GM12874 (cell line): ENCODE data around the gene AGO3.

Source experiments
- TF ChIP-seq, protein P1 (sequence below): IDR thresholded peaks from 2 replicates; pipeline ENCODE4 v1.5.1; 2011; ENCODE audit warnings: low read depth, mild to moderate bottlenecking, control low read depth, low read length, moderate library complexity; ENCODE audit not compliant: insufficient read depth

AGO3 gene

DNA sequence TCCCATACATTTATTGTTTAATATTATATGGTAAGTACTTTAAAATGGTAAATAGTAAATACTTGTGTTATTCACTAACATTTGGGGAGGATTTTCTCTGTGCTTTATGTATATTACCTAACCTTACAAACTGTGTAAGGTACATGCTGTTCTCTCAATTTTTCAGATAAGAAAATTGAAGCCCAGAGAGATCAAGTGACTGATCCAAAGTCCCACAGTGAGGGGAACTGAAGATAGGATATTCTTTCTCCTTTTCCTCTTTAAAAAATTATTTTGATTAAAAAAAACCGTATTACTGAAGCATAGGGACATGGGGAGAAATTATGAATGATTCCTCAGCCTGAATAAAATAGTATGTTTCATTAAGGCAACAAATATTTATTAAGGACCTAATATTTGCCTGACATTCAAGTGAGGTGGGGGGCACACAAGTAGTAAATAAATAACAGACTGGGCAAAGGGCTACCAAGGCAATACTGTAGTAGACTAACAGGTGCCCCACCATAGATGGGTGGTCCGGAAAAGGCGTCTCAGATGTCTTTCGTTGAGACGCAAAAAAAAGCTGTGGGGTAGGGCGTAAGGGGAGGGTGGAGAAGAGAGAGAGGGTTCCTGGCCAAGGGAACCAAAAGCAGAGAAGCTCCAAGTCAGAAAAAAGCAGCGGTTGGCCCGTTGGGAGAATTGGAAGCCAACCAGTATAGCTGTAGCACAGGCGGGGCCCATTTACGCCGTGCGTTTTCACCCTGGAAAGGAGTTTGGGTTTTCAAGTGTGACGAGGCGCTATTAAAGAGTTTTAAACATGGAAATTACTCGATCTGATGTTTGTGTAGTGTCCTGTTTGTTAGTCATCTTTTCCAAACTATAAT is 944 bp upstream of the AGO3 start:
- TF ChIP-seq, protein P1, sequence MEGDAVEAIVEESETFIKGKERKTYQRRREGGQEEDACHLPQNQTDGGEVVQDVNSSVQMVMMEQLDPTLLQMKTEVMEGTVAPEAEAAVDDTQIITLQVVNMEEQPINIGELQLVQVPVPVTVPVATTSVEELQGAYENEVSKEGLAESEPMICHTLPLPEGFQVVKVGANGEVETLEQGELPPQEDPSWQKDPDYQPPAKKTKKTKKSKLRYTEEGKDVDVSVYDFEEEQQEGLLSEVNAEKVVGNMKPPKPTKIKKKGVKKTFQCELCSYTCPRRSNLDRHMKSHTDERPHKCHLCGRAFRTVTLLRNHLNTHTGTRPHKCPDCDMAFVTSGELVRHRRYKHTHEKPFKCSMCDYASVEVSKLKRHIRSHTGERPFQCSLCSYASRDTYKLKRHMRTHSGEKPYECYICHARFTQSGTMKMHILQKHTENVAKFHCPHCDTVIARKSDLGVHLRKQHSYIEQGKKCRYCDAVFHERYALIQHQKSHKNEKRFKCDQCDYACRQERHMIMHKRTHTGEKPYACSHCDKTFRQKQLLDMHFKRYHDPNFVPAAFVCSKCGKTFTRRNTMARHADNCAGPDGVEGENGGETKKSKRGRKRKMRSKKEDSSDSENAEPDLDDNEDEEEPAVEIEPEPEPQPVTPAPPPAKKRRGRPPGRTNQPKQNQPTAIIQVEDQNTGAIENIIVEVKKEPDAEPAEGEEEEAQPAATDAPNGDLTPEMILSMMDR: no peak

DNA sequence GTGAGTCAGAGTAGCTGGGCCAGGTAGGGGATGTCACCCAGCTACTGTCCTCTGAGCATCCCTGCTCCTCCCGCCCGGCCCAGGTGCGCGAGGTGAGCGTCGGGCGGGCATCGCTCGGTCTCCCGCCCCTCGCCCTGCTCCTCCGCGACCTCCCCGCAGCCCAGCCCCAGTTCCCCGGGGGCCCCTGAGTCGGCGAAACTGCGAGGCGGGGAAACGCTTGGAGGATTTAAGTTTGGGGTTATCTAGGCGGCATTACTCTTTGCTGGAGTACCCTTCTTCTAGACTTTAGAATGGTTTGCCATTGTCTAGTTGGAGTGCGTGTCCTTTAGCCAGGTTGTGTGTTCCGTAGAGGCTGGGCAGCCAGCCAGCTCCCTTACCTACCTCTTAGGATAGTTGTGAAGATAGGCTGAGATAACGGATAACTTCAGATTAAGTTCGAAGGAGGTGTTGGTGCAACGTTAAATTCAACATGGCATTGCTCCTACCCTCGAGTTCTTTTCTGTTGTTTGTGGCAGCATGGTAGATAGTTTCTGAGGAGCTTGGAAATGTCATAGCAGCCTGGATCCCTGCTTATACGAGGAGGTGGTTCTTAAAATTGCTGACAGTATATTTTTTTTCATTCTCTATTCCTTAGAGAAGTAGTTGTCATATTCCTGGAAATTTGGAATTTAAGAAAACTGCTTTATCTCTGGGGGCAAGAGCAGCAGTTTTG is 697 bp downstream of the AGO3 start:
- TF ChIP-seq, protein P1: no peak

DNA sequence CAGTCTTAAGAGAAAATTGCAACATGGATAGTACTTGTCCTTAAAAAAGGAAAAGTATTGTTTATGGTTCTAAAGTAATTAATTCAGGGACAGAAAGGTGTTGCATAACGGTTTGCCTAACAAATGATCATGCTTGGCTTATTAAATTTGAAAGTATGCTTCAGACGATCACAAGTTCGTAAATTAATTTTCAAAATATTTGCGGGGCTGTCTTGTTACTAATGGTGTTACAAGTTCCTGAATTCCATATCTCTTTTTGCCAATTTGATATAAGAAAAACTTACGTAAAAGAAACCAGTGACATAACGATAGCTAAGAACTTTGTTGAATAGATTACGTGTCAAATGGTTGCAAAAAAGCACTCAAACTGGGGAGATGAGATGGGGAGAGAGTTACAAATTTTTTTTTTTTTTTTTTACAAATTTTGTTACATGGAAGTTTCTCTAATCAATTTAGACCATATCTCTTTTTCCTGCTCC is 1.3 kb downstream of the AGO3 start:
- TF ChIP-seq, protein P1: no peak

DNA sequence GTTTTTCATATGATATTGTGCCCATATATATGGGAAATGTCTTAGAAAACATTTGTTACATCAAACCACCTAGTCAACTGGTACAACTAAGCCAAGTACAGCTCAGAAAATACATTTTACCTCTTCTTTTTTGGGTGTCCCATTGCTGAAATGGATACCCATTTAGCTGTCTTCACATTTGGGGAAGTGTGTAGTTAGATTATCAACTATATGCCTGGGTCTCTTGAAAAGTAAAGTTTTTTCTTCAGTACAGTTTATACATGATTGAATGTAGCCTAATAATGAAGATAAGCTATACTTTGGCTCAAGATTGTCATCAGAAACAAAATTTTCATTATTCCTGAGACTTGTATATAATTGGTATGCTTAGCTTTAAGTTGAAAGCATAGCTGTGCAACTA is 2.0 kb downstream of the AGO3 start:
- TF ChIP-seq, protein P1: no peak

DNA sequence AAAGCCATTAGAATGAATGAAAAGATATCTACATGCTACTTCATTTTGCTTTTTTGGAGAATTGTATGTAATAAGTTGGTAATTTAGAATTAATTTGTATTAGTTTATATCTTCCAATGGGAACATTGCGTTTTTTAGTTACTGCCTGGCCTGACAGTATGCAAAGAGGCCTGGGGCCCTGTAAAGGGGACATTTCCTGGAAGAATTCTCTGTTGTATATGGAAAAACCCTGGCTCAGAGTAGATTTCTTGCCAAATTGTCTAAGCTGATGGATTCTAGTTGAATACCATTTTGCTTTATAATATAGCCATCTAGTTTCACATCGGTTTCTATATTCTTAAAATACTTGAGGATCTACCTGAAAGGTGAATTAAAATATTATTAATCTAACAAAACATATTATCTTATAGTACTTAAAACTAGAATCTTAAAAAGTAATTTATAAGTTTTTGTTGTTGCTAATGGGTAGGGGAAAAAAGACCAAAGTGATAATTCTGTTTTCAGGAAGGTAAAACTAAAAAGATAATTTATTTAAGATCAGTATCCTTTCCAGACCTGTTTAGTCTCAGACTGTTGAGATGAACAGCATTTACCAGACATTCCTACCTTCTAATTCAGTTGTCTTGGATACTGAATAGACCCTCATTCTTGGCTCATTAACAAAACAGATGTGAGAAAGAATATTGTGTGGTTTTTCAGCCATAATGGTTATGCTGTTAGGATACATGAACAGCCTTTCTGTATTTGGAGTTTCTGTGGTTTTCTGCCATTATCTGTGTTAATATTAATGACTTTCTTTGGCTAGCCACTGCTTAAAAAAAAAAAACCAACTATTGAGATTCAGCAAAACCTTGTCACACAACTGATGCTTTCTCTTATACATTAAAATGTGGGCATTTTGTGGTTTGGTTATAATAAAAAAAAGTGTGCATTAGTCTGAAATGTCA is 4.8 kb downstream of the AGO3 start:
- TF ChIP-seq, protein P1: no peak

DNA sequence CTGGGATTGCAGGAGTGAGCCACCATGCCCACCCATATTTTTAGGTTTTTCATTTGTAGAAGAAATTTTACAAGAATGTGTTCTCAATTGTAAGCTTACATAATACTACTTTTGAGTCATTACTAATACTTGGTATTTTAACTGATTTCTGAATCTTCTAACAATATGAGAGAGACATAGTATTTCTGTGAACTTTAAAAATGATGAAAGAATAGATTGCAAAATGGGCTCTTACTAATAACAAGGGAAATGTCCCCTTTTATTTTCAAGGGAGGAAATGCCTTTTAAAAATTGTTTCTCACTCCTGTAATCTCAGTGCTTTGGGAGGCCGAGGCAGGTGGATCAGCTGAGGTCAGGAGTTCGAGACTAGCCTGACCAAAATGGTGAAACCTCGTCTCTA is 5.9 kb downstream of the AGO3 start:
- TF ChIP-seq, protein P1: no peak
